ENCODE data around the gene OR5B21. TPM values are rescaled to one million over a fixed set of nuclear protein-coding genes. Genes with fewer than 3 reads are reported as not detected.

Gene OR5B21
- total RNA-seq (1 to 10 TPM in 1 of 7 donors, under 1 TPM in 2, not detected in 4; 0.40 to 2.6 (median 0.54) TPM), polyA plus RNA-seq (not detected)
- long read RNA-seq, donor 1 = 0 reads
- long read RNA-seq, donor 2 = 0 reads

DNA sequence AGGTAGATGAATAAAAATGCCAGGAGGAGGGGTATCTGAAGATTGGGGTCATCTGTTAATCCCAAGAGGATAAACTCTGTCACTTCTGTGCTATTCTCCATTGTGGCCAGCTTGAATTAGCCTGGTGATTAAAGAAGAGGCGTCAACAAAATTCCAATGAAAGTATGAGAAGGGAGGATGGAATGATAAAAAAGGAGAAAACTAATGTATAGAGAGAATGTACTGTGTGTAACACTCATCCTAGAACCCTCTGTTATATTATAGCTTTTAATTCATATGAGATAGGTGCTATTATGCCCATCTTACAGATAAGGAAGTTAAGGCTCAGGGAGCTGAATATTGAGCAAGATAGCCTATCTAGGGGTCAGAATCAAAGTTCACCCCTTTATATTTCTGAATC, at the start of gene OR5B21:
TSS of gene OR5B21 (minus strand) at position 101 of the 400 bp plus-strand sequence. CDS start at position 101, 0 bp downstream.
- Histone ChIP-seq H3K4me3 (no peak within 1 kb of the TSS), H3K9me3 (no peaks in the 10 kb centered on the region), H3K27me3 (replicated peaks in 1 of 7) (no peaks in the 10 kb centered on the region), H3K4me1 (peaks cover 0 to 9% (median 0%) of the 10 kb centered on the region in 6 donors), H3K36me3 (no peaks in the 10 kb centered on the region), H3K27ac (no peak within 1 kb of the TSS)
- DNase-seq = no peak
- intact Hi-C loops (cut with DNase I; ENCODE audit: low total_unique reads) = no loop called here
- WGBS, 5 donors = 90 to 100% (median 94%) methylated on average over 1 of the region's 1 CpG
- TF ChIP-seq POLR2A (IDR thresholded peaks at IDR 0.05) (no peak), POLR2AphosphoS5 (IDR thresholded peaks at IDR 0.05) (no peak)
- TF ChIP-seq, protein P1, sequence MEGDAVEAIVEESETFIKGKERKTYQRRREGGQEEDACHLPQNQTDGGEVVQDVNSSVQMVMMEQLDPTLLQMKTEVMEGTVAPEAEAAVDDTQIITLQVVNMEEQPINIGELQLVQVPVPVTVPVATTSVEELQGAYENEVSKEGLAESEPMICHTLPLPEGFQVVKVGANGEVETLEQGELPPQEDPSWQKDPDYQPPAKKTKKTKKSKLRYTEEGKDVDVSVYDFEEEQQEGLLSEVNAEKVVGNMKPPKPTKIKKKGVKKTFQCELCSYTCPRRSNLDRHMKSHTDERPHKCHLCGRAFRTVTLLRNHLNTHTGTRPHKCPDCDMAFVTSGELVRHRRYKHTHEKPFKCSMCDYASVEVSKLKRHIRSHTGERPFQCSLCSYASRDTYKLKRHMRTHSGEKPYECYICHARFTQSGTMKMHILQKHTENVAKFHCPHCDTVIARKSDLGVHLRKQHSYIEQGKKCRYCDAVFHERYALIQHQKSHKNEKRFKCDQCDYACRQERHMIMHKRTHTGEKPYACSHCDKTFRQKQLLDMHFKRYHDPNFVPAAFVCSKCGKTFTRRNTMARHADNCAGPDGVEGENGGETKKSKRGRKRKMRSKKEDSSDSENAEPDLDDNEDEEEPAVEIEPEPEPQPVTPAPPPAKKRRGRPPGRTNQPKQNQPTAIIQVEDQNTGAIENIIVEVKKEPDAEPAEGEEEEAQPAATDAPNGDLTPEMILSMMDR (IDR thresholded peaks at IDR 0.05 in 8 of 11, conservative IDR thresholded peaks at IDR 0.05 in 3 of 11) = no peak

DNA sequence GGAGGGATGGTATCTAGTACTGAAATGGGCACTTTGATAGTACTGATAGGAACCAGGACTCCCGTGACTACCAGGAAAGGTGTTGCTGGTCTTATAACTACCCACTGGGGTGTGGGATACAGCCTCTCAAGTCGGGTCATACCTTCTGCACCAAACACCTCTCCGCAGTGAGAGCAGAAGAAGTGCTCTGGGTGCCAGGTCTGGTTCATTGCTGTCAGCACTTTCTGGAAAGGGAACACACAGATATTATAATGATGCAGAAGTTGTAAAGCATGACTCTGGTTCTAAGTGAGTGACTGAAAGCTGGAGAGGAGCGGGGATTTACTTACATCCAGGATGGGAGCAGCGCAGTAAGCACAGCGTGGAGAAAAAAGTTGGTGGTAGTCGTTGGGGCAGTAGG, 41.7 kb upstream of the OR5B21 start:
- peaks cover 4 to 100% (median 92%) of the 10 kb centered on the region in 6 donors for H3K36me3 ChIP-seq
- WGBS, 5 donors = 96 to 97% (median 96%) methylated on average over 7 of the region's 7 CpGs
- intact Hi-C loops (cut with DNase I; ENCODE audit: low total_unique reads) = no loop called here
- TF ChIP-seq POLR2A (IDR thresholded peaks at IDR 0.05) (no peak), POLR2AphosphoS5 (IDR thresholded peaks at IDR 0.05) (no peak)
- TF ChIP-seq, protein P1 (IDR thresholded peaks at IDR 0.05 in 8 of 11, conservative IDR thresholded peaks at IDR 0.05 in 3 of 11) = no peak
- no peaks in the 10 kb centered on the region for H3K4me1 ChIP-seq
- no peak for DNase-seq
- H3K27ac ChIP-seq = no peak overlapping the region
- no peaks in the 10 kb centered on the region for H3K27me3 ChIP-seq (replicated peaks in 1 of 7)
- H3K4me3 ChIP-seq = no peak overlapping the region
- H3K9me3 ChIP-seq = peaks cover 0 to 10% (median 0%) of the 10 kb centered on the region in 8 donors

DNA sequence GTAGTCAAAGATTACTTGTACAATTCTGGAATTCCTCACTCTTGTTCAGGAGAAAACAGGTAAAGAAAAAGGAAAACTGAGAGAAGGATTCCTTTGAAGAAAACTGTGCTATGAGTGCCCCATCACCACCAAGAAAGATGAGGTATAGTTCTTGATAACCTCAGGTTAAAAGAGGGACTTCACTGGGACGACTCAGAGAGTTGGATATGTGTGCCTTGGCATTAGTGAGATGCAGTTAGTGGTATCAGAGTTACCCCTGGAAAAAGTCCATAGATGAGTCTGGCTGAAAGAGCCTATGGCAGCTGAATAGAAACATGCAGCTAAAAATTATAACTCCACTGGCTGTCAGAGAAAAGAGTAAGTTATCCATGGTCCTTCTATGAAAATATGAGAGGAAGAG, 38.9 kb upstream of the OR5B21 start:
- Histone ChIP-seq H3K4me1 (no peaks in the 10 kb centered on the region), H3K36me3 (peaks cover 4 to 98% (median 81%) of the 10 kb centered on the region in 6 donors), H3K27me3 (replicated peaks in 1 of 7) (no peaks in the 10 kb centered on the region), H3K4me3 (no peak overlapping the region), H3K9me3 (peaks cover 0 to 10% (median 0%) of the 10 kb centered on the region in 8 donors), H3K27ac (no peak overlapping the region)
- 80 to 96% (median 93%) methylated on average over 1 of the region's 1 CpG for WGBS, 5 donors
- TF ChIP-seq POLR2A (IDR thresholded peaks at IDR 0.05) (no peak), POLR2AphosphoS5 (IDR thresholded peaks at IDR 0.05) (no peak)
- TF ChIP-seq, protein P1 (IDR thresholded peaks at IDR 0.05 in 8 of 11, conservative IDR thresholded peaks at IDR 0.05 in 3 of 11) = no peak
- intact Hi-C loops (cut with DNase I; ENCODE audit: low total_unique reads) = no loop called here
- DNase-seq = no peak

DNA sequence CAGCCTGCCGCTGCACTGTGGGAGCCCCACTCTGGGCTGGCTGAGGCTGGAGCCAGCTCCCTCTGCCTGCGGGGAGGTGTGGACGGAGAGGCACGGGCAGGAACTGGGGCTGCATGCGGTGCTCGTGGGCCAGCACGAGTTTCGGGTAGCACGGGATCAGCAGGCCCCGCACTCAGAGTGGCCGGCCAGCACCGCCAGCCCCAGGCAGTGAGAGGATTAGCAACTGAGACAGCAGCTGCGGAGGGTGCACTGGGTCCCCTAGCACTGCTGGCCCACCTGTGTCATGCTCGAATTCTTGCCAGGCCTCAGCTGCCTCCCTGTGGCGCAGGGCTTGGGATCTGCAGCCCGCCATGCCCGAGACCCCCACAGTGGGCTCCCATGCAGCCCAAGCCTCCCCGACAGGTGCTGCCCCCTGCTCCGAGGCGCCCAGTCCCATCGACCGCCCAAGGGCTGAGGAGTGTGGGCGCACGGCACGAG, 24.0 kb upstream of the OR5B21 start:
- intact Hi-C loops (cut with DNase I; ENCODE audit: low total_unique reads) = no loop called here
- TF ChIP-seq POLR2AphosphoS5 (IDR thresholded peaks at IDR 0.05) (peak in 1 of 3 donors; percentile 62), POLR2A (IDR thresholded peaks at IDR 0.05) (no peak)
- peaks cover 0 to 85% (median 52%) of the 10 kb centered on the region in 6 donors for H3K36me3 ChIP-seq
- no peaks in the 10 kb centered on the region for H3K9me3 ChIP-seq
- 93 to 98% (median 97%) methylated on average over 18 to 25 of the region's 25 CpGs for WGBS, 5 donors
- no peaks in the 10 kb centered on the region for H3K27me3 ChIP-seq (replicated peaks in 1 of 7)
- DNase-seq = peak; percentile 73
- peaks cover 0 to 1% (median 0%) of the 10 kb centered on the region in 6 donors for H3K4me1 ChIP-seq
- H3K27ac ChIP-seq = no peak overlapping the region
- H3K4me3 ChIP-seq = no peak overlapping the region
